ES-I3 (cell line): ENCODE data around the gene NDUFB10.
"Not testable (repeated sequence)": the region's sequence is repeated elsewhere in the genome, so short reads cannot be mapped to it uniquely, and the experiment has no call there.

Experiments
- H3K36me3 ChIP-seq: 2 replicates; pipeline ENCODE4 v1.6.1; 2013; ENCODE audit warnings: mild to moderate bottlenecking, low read length, control low read depth, moderate library complexity; ENCODE audit not compliant: insufficient read depth
- H3K4me1 ChIP-seq: 2 replicates; pipeline ENCODE4 v1.6.1; 2013; ENCODE audit warnings: mild to moderate bottlenecking, control low read depth, low read length; ENCODE audit not compliant: insufficient read depth
- H3K9ac ChIP-seq: 2 replicates; pipeline ENCODE4 v1.6.1; 2013; ENCODE audit warnings: low read depth, mild to moderate bottlenecking, low read length, moderate library complexity
- H3K9me3 ChIP-seq: 2 replicates; pipeline ENCODE4 v1.6.1; 2013; ENCODE audit warnings: mild to moderate bottlenecking, low read length, moderate library complexity; ENCODE audit not compliant: control insufficient read depth, insufficient read depth

NDUFB10 gene

GRCh38 chr16:1933097-1933661 is 26.2 kb upstream of the NDUFB10 start:
- Histone ChIP-seq H3K36me3 (no peaks in the 10 kb centered on the region), H3K9ac (no peak overlapping the region), H3K4me1 (no peaks in the 10 kb centered on the region), H3K9me3 (no peaks in the 10 kb centered on the region)

GRCh38 chr16:1936945-1937479 is 22.3 kb upstream of the NDUFB10 start:
- no peaks in the 10 kb centered on the region for H3K9me3 ChIP-seq
- peaks cover 5% of the 10 kb centered on the region; the same call in 1 of the 2 replicates for H3K36me3 ChIP-seq
- H3K4me1 ChIP-seq = peaks cover 4% of the 10 kb centered on the region; the same call in 1 of the 2 replicates
- no peak overlapping the region for H3K9ac ChIP-seq

GRCh38 chr16:1938316-1938715 is 21.0 kb upstream of the NDUFB10 start:
- peaks cover 5% of the 10 kb centered on the region; the same call in 1 of the 2 replicates for H3K36me3 ChIP-seq
- no peaks in the 10 kb centered on the region for H3K9me3 ChIP-seq
- H3K4me1 ChIP-seq = peaks cover 4% of the 10 kb centered on the region; the same call in 1 of the 2 replicates
- H3K9ac ChIP-seq = no peak overlapping the region

GRCh38 chr16:1938910-1939309 is 20.4 kb upstream of the NDUFB10 start:
- H3K36me3 ChIP-seq = peaks cover 5% of the 10 kb centered on the region; the same call in 1 of the 2 replicates
- H3K4me1 ChIP-seq = peaks cover 4% of the 10 kb centered on the region; the same call in 1 of the 2 replicates
- no peaks in the 10 kb centered on the region for H3K9me3 ChIP-seq
- H3K9ac ChIP-seq = no peak overlapping the region

- H3K9ac ChIP-seq, H3K9me3 ChIP-seq, H3K36me3 ChIP-seq, H3K4me1 ChIP-seq: not testable (repeated sequence)
Measured at GRCh38 chr16:1939833-1940232, 19.5 kb upstream of the NDUFB10 start.

GRCh38 chr16:1940273-1941161 is 18.8 kb upstream of the NDUFB10 start:
- Histone ChIP-seq H3K4me1 (peaks cover 4% of the 10 kb centered on the region; the same call in 1 of the 2 replicates), H3K9ac (no peak overlapping the region), H3K9me3 (no peaks in the 10 kb centered on the region), H3K36me3 (peaks cover 5% of the 10 kb centered on the region; the same call in 1 of the 2 replicates)

GRCh38 chr16:1941162-1942046 is 17.9 kb upstream of the NDUFB10 start:
- H3K36me3 ChIP-seq = peaks cover 5% of the 10 kb centered on the region; the same call in 1 of the 2 replicates
- peak overlapping the region; percentile 29; the same call in 1 of the 2 replicates for H3K9ac ChIP-seq
- peaks cover 4% of the 10 kb centered on the region; the same call in 1 of the 2 replicates for H3K4me1 ChIP-seq
- H3K9me3 ChIP-seq = no peaks in the 10 kb centered on the region

GRCh38 chr16:1942047-1942809 is 17.1 kb upstream of the NDUFB10 start:
- Histone ChIP-seq H3K9ac (peak overlapping the region; percentile 80; the same call in 1 of the 2 replicates), H3K9me3 (no peaks in the 10 kb centered on the region), H3K36me3 (peaks cover 5% of the 10 kb centered on the region; the same call in 1 of the 2 replicates), H3K4me1 (peaks cover 4% of the 10 kb centered on the region; the same call in 1 of the 2 replicates)

GRCh38 chr16:1942810-1943726 is 16.3 kb upstream of the NDUFB10 start, which contains the start of gene MSRB1:
TSS of gene MSRB1 (minus strand) at chr16:1943199. CDS start at chr16:1943156, 43 bp downstream.
- Histone ChIP-seq H3K36me3 (peaks cover 5% of the 10 kb centered on the region; the same call in 1 of the 2 replicates), H3K9ac (peak within 1 kb of the TSS; percentile 80), H3K4me1 (peaks cover 4% of the 10 kb centered on the region; the same call in 1 of the 2 replicates), H3K9me3 (no peaks in the 10 kb centered on the region)

GRCh38 chr16:1944612-1945199 is 14.6 kb upstream of the NDUFB10 start:
- peaks cover 3% of the 10 kb centered on the region; the same call in 1 of the 2 replicates for H3K36me3 ChIP-seq
- peaks cover 4% of the 10 kb centered on the region; the same call in 1 of the 2 replicates for H3K4me1 ChIP-seq
- no peaks in the 10 kb centered on the region for H3K9me3 ChIP-seq
- no peak overlapping the region for H3K9ac ChIP-seq

- H3K9me3 ChIP-seq = no peaks in the 10 kb centered on the region
- peaks cover 4% of the 10 kb centered on the region; the same call in 1 of the 2 replicates for H3K4me1 ChIP-seq
- no peak overlapping the region for H3K9ac ChIP-seq
- H3K36me3 ChIP-seq = no peaks in the 10 kb centered on the region
Measured at GRCh38 chr16:1945559-1946391, 13.6 kb upstream of the NDUFB10 start.
